Measurements from ENCODE around the gene POU2AF1.

Gene POU2AF1

GRCh38 chr11:111310723-111311122, 68.4 kb downstream of the POU2AF1 start:
- no peaks in the 10 kb centered on the region for H3K36me3 ChIP-seq (ENCODE audit: insufficient read depth, low read length)
- no peaks in the 10 kb centered on the region for H3K9me2 ChIP-seq (replicated peaks; ENCODE audit: low read depth, low read length)
- no peaks in the 10 kb centered on the region for H3F3A ChIP-seq (ENCODE audit: low read depth)
- H3K4me2 ChIP-seq (ENCODE audit: low read depth, low read length, poor library complexity, severe bottlenecking): no peak overlapping the region
- H3K79me2 ChIP-seq (ENCODE audit: insufficient read depth, low read length): no peaks in the 10 kb centered on the region
- H3K4me1 ChIP-seq (ENCODE audit: insufficient read depth, low read length, poor library complexity, severe bottlenecking): no peaks in the 10 kb centered on the region
- H4K20me1 ChIP-seq (ENCODE audit: insufficient read depth, low read length, poor library complexity, severe bottlenecking): no peaks in the 10 kb centered on the region
- H3K9ac ChIP-seq (ENCODE audit: low read depth, low read length, poor library complexity, severe bottlenecking): no peak overlapping the region
- TF ChIP-seq EZH2phosphoT487 (IDR thresholded peaks at IDR 0.05; ENCODE audit: borderline replicate concordance): no peak
- no peak for TF ChIP-seq CTCF (conservative IDR thresholded peaks at IDR 0.05; ENCODE audit: low read length)
- H3K4me3 ChIP-seq (ENCODE audit: low read length, poor library complexity, severe bottlenecking): no peak overlapping the region
- H3K9me3 ChIP-seq (ENCODE audit: insufficient read depth, low read depth, low read length): no peaks in the 10 kb centered on the region
- H3K27me3 ChIP-seq (ENCODE audit: insufficient read depth, low read length, poor library complexity, severe bottlenecking): no peaks in the 10 kb centered on the region
- H2AFZ ChIP-seq (ENCODE audit: low read length): no peak overlapping the region

GRCh38 chr11:111310088-111310487, 69.0 kb downstream of the POU2AF1 start:
- H3K9me3 ChIP-seq (ENCODE audit: insufficient read depth, low read depth, low read length): no peaks in the 10 kb centered on the region
- H3K4me2 ChIP-seq (ENCODE audit: low read depth, low read length, poor library complexity, severe bottlenecking): no peak overlapping the region
- no peak overlapping the region for H3K9ac ChIP-seq (ENCODE audit: low read depth, low read length, poor library complexity, severe bottlenecking)
- H3F3A ChIP-seq (ENCODE audit: low read depth): no peaks in the 10 kb centered on the region
- TF ChIP-seq EZH2phosphoT487 (IDR thresholded peaks at IDR 0.05; ENCODE audit: borderline replicate concordance) (no peak), CTCF (conservative IDR thresholded peaks at IDR 0.05; ENCODE audit: low read length) (no peak)
- H3K27me3 ChIP-seq (ENCODE audit: insufficient read depth, low read length, poor library complexity, severe bottlenecking): no peaks in the 10 kb centered on the region
- no peak overlapping the region for H2AFZ ChIP-seq (ENCODE audit: low read length)
- no peak overlapping the region for H3K4me3 ChIP-seq (ENCODE audit: low read length, poor library complexity, severe bottlenecking)
- no peaks in the 10 kb centered on the region for H3K4me1 ChIP-seq (ENCODE audit: insufficient read depth, low read length, poor library complexity, severe bottlenecking)
- no peaks in the 10 kb centered on the region for H3K79me2 ChIP-seq (ENCODE audit: insufficient read depth, low read length)
- H4K20me1 ChIP-seq (ENCODE audit: insufficient read depth, low read length, poor library complexity, severe bottlenecking): no peaks in the 10 kb centered on the region
- H3K36me3 ChIP-seq (ENCODE audit: insufficient read depth, low read length): no peaks in the 10 kb centered on the region
- no peaks in the 10 kb centered on the region for H3K9me2 ChIP-seq (replicated peaks; ENCODE audit: low read depth, low read length)

GRCh38 chr11:111309215-111309915, 69.7 kb downstream of the POU2AF1 start:
- Histone ChIP-seq H3K4me1 (ENCODE audit: insufficient read depth, low read length, poor library complexity, severe bottlenecking) (no peaks in the 10 kb centered on the region), H3F3A (ENCODE audit: low read depth) (no peaks in the 10 kb centered on the region), H4K20me1 (ENCODE audit: insufficient read depth, low read length, poor library complexity, severe bottlenecking) (no peaks in the 10 kb centered on the region), H3K36me3 (ENCODE audit: insufficient read depth, low read length) (no peaks in the 10 kb centered on the region), H3K27me3 (ENCODE audit: insufficient read depth, low read length, poor library complexity, severe bottlenecking) (no peaks in the 10 kb centered on the region), H3K4me2 (ENCODE audit: low read depth, low read length, poor library complexity, severe bottlenecking) (no peak overlapping the region), H3K4me3 (ENCODE audit: low read length, poor library complexity, severe bottlenecking) (no peak overlapping the region), H2AFZ (ENCODE audit: low read length) (no peak overlapping the region), H3K9ac (ENCODE audit: low read depth, low read length, poor library complexity, severe bottlenecking) (no peak overlapping the region), H3K9me3 (ENCODE audit: insufficient read depth, low read depth, low read length) (no peaks in the 10 kb centered on the region), H3K79me2 (ENCODE audit: insufficient read depth, low read length) (no peaks in the 10 kb centered on the region), H3K9me2 (replicated peaks; ENCODE audit: low read depth, low read length) (no peaks in the 10 kb centered on the region)
- TF ChIP-seq EZH2phosphoT487 (IDR thresholded peaks at IDR 0.05; ENCODE audit: borderline replicate concordance): no peak
- TF ChIP-seq CTCF (conservative IDR thresholded peaks at IDR 0.05; ENCODE audit: low read length): no peak
